Epithelial cell of umbilical artery (primary cell): ENCODE measurements around the gene HNRNPUL2. TPM values are rescaled to one million over a fixed set of nuclear protein-coding genes. Genes with fewer than 3 reads are reported as not detected.

Source experiments
- total RNA-seq: library from RNA; depleted of rRNA; stranded (reverse); fragments of >200 nt; gene quantifications from 2 replicates; pipeline ENCODE4 v1.2.3, GENCODE V29; 2014

The HNRNPUL2 gene
- 5.8 and 11.9 TPM in 2 replicates for total RNA-seq

DNA sequence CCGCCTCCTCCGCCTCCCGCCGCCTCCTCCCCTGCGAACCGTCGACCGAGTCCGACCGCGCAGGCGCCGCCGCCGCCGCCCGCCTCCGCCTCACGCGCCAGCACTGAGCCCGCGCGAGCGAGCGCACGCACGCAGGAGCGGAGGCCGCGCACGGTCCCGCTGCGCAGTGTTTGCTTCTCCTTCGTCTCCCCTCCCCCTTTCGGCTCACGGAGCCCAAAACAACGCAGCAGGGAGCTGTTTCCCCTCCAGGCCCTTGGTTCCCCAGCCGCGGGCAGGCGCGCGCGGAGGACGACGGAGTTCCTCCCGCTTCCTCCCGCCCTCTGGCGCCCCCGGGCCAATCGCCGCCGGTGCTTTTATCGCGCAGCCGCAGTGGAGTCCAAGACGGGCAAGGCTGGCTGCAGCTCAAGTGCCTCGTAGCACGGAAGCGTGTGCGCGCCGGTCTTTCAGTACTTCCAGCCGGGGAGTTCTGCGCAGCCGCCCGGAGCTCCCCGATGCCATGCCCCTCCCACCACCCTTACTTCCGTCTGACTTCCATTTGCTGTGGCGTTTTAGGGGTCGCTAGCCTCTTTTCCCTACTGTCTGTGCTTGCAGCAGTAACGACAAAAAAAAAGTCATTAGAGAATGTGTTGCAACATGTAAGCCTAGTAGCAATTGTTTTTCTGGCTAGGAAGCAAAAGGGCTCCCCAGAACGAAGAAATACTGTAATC, at the start of gene HNRNPUL2:
Gene HNRNPUL2, minus strand, starts transcription at position 293 of the 707 bp plus-strand sequence. CDS start 301 bp downstream, outside the sequence.

DNA sequence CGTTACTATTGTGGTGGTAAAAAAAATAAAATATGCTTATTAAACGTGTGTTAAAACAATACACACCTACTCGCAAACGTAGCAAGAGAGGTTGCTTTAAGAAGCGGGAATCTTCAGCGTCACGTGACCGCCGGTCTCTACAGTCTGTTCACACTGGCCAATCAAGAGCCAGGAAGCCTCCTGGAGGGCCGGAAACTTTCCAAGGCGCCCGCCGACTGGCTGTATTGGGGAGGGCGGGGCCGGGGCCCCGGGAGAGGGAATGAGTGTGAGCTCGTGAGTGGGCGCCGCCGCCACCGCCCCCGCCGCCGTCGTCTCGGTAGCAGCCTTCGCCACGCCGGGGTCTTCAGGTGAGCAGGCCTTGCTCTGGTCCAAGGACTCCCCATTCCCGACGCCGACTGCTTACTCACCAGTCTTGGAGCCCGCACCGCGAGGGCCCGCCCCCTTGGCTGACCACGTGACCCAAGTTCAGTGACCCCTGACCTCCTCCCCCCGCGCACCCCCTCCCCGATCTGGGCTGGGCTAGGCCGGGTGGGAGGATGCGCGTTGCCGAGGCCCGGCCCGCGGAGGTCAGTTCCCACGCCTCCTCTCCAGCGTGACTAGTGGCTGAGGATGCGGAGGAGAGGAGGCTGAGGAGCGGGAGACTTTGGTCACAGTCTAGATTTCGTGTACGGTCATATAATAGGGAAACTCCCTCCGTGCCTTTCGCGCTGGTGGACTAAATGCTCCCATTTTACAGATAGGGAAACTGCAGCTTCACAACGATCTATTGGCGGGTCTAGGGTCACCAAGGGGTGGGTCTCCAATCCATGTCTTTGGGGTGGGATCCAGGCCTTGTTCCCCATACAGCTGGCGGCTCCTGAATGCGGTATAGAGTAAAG, 44.1 kb upstream of the HNRNPUL2 start, which contains the start of gene TAF6L:
Gene TAF6L, plus strand, starts transcription at position 253 of the 878 bp plus-strand sequence. CDS start 4,388 bp downstream, outside the sequence.

DNA sequence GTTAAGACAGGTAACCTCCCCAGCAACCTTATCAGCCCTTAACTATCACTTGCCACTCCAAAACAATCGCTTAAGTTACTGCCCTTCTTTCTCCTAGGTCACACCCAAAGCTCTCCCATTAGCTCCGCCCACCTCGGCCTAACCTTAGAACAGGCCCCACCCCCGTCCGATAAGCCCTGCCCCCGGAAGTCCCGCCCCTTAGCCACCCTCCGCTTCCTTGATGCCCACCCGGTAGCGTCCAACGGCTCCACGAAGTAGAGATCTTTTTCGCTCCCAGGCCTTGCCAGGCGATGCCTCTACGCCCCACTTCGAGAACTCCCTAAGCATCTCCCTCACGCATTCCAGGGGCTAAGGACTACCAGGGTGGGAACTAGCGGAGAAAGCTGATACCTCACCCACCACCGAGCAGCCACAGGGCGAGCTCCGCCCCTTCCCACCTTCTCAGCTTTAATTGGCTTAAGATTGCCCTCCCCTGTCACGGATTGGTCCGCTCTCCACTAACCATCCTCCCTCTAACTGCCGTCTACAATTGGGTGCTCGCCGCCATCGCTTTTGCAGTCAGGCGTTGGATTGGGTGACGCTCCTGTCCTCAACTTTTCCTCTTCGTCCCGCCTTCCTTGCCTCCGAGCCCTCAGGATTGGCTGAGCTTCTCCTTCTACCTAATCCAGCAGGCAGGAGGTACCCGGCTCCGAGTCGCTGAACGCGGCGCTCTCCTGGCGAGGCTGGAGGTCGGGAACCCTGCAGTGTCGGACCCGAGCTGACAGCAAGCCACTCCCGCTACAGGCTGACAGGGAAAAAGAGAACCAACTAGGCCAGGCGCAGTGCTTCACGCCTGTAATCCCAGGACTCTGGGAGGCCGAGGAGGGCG, 26.7 kb upstream of the HNRNPUL2 start, which contains the start of gene ZBTB3:
Gene ZBTB3, minus strand, starts transcription at position 425 of the 868 bp plus-strand sequence. CDS start 496 bp downstream, outside the sequence.

DNA sequence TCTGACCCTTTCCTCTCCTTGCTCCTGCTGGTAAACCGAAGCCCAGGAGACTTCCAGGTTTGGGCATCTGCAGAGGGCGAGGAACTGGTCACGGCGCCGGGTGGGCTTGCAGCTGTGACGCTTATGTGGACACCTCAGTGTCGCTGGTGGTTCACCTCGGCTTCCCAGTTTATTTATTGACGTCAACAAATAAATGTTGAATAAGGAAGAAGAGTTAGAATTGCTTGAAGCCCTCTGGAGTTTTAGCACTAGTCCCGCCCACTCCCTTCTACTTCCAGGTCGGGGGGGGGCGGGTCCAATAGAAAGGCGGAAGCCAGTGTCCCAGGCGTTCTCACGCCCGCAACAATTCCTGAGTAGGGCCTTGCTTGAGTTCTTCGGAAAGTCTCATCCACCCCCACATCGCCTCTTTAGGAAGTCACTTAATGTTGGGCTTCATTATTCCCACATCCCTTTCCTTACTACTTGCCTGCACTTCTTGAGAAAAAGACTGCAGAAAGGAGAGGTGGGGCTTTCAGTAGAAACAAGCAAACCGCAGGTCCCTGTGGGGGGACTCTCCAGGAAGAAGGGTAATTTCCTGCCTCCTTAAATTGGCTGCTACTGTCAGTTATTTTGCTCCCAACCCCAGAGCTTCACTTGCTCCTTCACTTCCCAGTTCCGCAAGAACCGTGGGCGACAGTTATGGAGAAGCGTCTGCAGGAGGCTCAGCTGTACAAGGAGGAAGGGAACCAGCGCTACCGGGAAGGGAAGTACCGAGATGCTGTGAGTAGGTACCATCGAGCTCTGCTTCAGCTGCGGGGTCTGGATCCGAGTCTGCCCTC, 1.1 kb upstream of the HNRNPUL2 start, which contains the start of gene TTC9C:
Gene TTC9C, plus strand, starts transcription at position 316 of the 818 bp plus-strand sequence. Its CDS starts 363 bp downstream, at position 679.

DNA sequence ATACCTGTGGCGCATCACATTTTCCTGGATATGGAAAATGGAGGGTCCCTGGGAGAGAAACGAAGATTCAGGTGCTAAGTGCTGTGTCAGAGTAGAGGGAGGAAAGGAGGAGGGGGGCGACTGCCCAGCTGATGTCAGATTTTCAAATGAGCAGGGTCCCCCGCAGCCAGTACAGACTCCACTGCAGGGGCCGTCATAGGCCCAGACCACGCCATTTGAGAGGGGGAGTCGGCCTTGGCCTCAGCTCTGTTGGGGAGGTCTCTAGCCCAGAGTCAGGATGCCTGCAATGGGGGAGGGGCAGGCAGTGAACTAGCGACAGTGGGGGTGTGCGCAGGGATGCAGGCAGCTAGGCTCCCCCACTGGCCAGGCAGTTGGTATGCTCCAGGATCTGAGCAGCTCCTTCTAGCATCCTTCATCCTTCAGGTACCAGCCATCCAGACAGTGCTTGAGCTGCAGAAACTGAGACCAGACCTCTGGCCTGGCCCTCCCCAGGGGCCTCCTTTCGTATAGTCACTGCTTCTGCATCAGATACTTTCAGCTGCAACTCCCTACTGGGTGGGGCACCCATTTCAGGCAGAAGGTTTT, 19.9 kb downstream of the HNRNPUL2 start, which contains the start of the genes BSCL2 and GNG3:
Gene BSCL2, minus strand, starts transcription at position 148 of the 585 bp plus-strand sequence. CDS start 229 bp downstream, outside the sequence.
Gene GNG3, plus strand, starts transcription at position 400 of the 585 bp plus-strand sequence. CDS start 620 bp downstream, outside the sequence.

DNA sequence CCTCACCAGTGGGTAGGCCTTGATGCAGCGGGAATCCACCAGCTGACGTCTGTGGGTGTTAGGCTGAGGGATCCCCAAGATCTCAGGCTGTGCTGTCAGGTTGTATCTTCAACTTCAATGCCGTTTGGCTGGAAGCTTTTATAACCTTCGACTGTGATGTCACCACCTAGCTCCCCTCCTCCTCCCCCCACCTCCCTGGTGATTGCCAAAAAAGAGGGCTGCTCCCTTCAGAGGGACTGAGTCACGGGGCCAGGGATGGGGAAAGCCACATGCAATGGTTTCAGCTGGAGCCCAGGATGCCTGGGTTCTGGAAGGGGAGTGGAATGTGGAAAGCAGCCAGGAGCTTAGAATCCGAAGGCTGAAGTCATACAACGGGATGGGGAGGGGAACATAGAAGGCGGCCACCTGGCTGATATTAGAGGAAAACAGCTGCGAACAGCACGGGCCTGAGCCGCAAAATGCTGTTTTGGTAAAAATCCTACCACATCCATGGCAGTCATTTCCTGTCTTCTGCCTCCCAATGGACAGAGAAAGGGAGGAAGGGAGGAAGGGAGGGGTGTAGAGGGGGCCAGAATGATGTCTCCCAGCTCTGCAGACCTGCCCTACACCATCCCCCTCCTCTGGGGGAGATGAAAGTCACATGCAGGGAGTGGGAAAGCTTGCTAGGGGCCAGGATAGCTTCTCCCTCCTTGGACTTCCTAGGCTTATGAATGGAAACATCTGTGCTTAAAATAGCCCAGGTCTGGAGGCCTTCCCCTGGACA, 37.7 kb downstream of the HNRNPUL2 start, which contains the start of gene LRRN4CL:
Gene LRRN4CL, minus strand, starts transcription at position 110 of the 763 bp plus-strand sequence. CDS start 1,022 bp downstream, outside the sequence.

DNA sequence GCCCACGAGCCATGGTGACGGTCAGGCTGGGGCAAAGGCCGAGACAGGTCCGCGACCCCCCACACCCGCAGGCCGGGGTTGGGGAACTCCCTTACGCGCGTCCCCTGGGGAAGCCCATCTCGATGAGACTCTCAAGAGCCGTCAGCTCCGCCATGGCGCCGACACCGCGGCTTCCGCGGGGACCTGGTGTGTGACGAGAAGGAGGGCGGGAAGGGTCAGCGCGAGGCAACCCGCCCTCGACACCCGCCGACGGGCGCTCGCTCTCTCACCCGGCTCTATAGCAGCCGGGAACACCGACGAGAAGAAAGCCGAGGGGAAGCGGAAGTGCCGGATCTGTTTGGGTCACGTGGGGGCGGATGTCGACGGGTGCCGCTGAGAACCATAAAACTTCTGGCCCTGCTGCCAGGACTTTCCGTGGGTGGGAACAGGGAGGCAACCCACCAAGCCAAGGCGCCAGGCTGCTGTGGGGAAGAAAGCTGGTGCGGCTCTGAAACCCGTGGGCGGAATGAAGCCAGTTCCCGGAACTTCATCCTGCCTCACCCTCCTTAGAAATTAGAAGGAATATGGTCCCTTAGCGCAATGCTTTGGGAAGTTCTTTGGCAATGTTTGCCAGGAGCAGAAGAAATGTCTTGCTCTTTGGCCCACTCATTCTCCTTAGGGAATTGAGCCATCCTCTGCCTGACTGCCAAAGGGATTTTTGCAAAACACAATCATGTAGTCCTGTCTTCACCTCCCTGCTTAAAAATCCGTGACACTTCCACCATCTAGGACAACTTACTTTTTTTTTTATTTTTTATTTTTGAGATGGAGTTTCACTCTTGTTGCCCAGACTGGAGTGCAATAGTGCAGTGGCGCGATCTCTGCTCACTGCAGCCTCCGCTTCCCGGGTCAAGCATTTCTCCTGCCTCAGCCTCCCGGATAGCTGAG, 48.2 kb downstream of the HNRNPUL2 start, which contains the start of gene UBXN1:
Gene UBXN1, minus strand, starts transcription at position 304 of the 927 bp plus-strand sequence. Its CDS starts 150 bp downstream, at position 154.

DNA sequence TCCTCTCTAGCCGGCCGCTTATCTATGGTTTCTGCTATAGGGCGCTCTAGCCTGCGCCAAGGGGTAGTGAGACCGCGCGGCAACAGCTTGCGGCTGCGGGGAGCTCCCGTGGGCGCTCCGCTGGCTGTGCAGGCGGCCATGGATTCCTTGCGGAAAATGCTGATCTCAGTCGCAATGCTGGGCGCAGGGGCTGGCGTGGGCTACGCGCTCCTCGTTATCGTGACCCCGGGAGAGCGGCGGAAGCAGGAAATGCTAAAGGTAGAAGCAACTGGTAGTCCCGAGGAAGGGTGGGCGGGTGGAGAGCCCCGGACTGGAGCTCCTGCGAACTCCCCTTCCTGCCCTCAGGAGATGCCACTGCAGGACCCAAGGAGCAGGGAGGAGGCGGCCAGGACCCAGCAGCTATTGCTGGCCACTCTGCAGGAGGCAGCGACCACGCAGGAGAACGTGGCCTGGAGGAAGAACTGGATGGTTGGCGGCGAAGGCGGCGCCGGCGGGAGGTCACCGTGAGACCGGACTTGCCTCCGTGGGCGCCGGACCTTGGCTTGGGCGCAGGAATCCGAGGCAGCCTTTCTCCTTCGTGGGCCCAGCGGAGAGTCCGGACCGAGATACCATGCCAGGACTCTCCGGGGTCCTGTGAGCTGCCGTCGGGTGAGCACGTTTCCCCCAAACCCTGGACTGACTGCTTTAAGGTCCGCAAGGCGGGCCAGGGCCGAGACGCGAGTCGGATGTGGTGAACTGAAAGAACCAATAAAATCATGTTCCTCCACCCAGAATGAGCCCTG, 55.5 kb downstream of the HNRNPUL2 start, which contains the start of the genes LBHD1 and UQCC3:
Gene LBHD1, minus strand, starts transcription at position 660 of the 782 bp plus-strand sequence. CDS start 2,236 bp downstream, outside the sequence.
Gene UQCC3, plus strand, starts transcription at position 66 of the 782 bp plus-strand sequence. Its CDS starts 73 bp downstream, at position 139.

DNA sequence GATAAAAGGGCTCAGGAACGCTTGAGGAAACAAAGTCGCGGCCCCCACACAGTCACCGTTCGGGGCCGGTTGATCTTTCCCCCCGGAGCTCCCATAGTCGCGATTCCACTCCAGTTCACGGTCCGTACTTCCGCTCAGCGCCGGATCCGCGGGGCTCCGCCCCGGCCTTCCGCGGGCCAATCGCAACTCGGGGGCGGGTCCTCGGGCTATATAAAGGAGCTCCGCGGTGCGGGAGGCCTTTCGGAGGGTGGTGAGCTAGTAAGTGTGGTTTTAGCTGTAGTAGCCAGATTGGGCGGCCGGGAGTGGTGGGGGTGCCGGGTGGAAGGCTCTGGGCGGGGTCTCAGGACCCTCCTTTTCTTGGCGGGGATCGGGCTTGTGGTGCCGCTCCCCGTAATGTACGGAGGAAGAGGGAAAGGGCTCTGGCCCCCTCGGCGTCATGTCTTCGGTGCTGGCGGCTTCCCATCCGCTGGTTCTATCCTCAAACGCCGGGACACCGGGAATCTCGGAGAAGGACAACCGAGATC, 62.1 kb downstream of the HNRNPUL2 start, which contains the start of the genes C11orf98 and CSKMT:
Gene C11orf98, minus strand, starts transcription at position 136 of the 524 bp plus-strand sequence. Its CDS starts 41 bp downstream, at position 95.
Gene CSKMT, plus strand, starts transcription at position 238 of the 524 bp plus-strand sequence. CDS start 568 bp downstream, outside the sequence.

Other genes with a start within 250 kb of the HNRNPUL2 start
- gene AHNAK, start 180.7 kb downstream of the HNRNPUL2 start, total RNA-seq: 274 and 293 TPM in 2 replicates
- 1,044 and 1,412 TPM in 2 replicates for gene EEF1G, start 153.6 kb downstream of the HNRNPUL2 start, total RNA-seq
- 6.8 and 13.5 TPM in 2 replicates for gene TUT1, start 135.9 kb downstream of the HNRNPUL2 start, total RNA-seq
- 186 and 207 TPM in 2 replicates for gene MTA2, start 125.6 kb downstream of the HNRNPUL2 start, total RNA-seq
- 27.3 and 30.1 TPM in 2 replicates for gene EML3, start 114.7 kb downstream of the HNRNPUL2 start, total RNA-seq
- 5.3 and 5.8 TPM in 2 replicates for gene ROM1, start 114.2 kb downstream of the HNRNPUL2 start, total RNA-seq
- 20.1 and 28.7 TPM in 2 replicates for gene B3GAT3, start 105.5 kb downstream of the HNRNPUL2 start, total RNA-seq
- gene GANAB, start 80.8 kb downstream of the HNRNPUL2 start, total RNA-seq: 213 and 230 TPM in 2 replicates
- gene INTS5, start 74.2 kb downstream of the HNRNPUL2 start, total RNA-seq: 22.8 and 24.4 TPM in 2 replicates
- gene C11orf98, start 62.2 kb downstream of the HNRNPUL2 start, total RNA-seq: 38.7 and 44.4 TPM in 2 replicates
- 3.6 and 13.3 TPM in 2 replicates for gene CSKMT, start 62.1 kb downstream of the HNRNPUL2 start, total RNA-seq
- gene UQCC3, start 55.8 kb downstream of the HNRNPUL2 start, total RNA-seq: 9.7 and 11.2 TPM in 2 replicates
- gene LBHD1, start 55.2 kb downstream of the HNRNPUL2 start, total RNA-seq: 4.2 and 5.5 TPM in 2 replicates
- gene UBXN1, start 48.4 kb downstream of the HNRNPUL2 start, total RNA-seq: 137 and 210 TPM in 2 replicates
- under 0.01 and 0.30 TPM in 2 replicates for gene LRRN4CL, start 37.9 kb downstream of the HNRNPUL2 start, total RNA-seq
- gene BSCL2, start 20.0 kb downstream of the HNRNPUL2 start, total RNA-seq: 20.2 and 24.0 TPM in 2 replicates
- gene GNG3, start 19.8 kb downstream of the HNRNPUL2 start, total RNA-seq: 0.32 TPM in 1 of 2 replicates, not detected in the other
- gene TTC9C, start 1.0 kb upstream of the HNRNPUL2 start, total RNA-seq: 34.4 and 38.9 TPM in 2 replicates
- gene ZBTB3, start 26.7 kb upstream of the HNRNPUL2 start, total RNA-seq: 10.9 and 11.4 TPM in 2 replicates
- 86.7 and 113 TPM in 2 replicates for gene POLR2G, start 34.1 kb upstream of the HNRNPUL2 start, total RNA-seq
- gene TAF6L, start 43.9 kb upstream of the HNRNPUL2 start, total RNA-seq: 19.8 and 26.7 TPM in 2 replicates
- gene TMEM179B, start 59.9 kb upstream of the HNRNPUL2 start, total RNA-seq: 22.5 and 26.6 TPM in 2 replicates
- gene TMEM223, start 64.5 kb upstream of the HNRNPUL2 start, total RNA-seq: 13.4 and 21.8 TPM in 2 replicates
- gene NXF1, start 78.0 kb upstream of the HNRNPUL2 start, total RNA-seq: 16.6 and 26.3 TPM in 2 replicates
- gene STX5, start 104.6 kb upstream of the HNRNPUL2 start, total RNA-seq: 27.7 and 36.1 TPM in 2 replicates
- gene TEX54, start 105.4 kb upstream of the HNRNPUL2 start, total RNA-seq: not detected in 2 replicates
- gene WDR74, start 112.1 kb upstream of the HNRNPUL2 start, total RNA-seq: 70.8 and 74.3 TPM in 2 replicates
- 146 and 249 TPM in 2 replicates for gene SLC3A2, start 153.4 kb upstream of the HNRNPUL2 start, total RNA-seq
- gene CHRM1, start 193.9 kb upstream of the HNRNPUL2 start, total RNA-seq: not detected in 2 replicates